Measurements from ENCODE around the gene SASH1. TPM values are rescaled to one million over a fixed set of nuclear protein-coding genes. Genes with fewer than 3 reads are reported as not detected.

SASH1 gene
- total RNA-seq, 1 experiment from 2014 or later: 11.7 TPM

GRCh38 chr6:148306286-148306685, 36.4 kb upstream of the SASH1 start:
- DNase-seq (ENCODE audit: low read depth, low spot score) (no peak), ATAC-seq (no peak)
- Histone ChIP-seq H3K79me2 (ENCODE audit: insufficient read depth, low read length) (no peaks in the 10 kb centered on the region), H3K36me3 (ENCODE audit: control insufficient read depth in 1 of 2, insufficient read depth in 2 of 2, low read length in 2 of 2) (no peaks in the 10 kb centered on the region), H3K4me2 (ENCODE audit: low read length) (no peak overlapping the region), H3K4me3 (replicated peaks in 1 of 2; ENCODE audit: low read depth in 1 of 2, low read length in 2 of 2) (no peak overlapping the region), H3K27me3 (ENCODE audit: insufficient read depth, low read length) (no peaks in the 10 kb centered on the region), H3K9me2 (ENCODE audit: insufficient read depth) (no peaks in the 10 kb centered on the region), H4K20me1 (ENCODE audit: insufficient read depth) (no peaks in the 10 kb centered on the region), H3K9me3 (ENCODE audit: control insufficient read depth in 1 of 2, insufficient read depth in 1 of 2, low read depth in 1 of 2, low read length in 2 of 2) (no peaks in the 10 kb centered on the region), H2AFZ (ENCODE audit: low read depth, low read length, poor library complexity, severe bottlenecking) (no peak overlapping the region), H3K9ac (ENCODE audit: low read length) (no peak overlapping the region), H3K4me1 (ENCODE audit: control insufficient read depth in 1 of 2, insufficient read depth in 2 of 2, low read length in 2 of 2) (peaks cover 0 to 7% of the 10 kb centered on the region in 2 experiments; a peak in 1 of 4 replicates), H3K27ac (ENCODE audit: low read depth, low read length) (no peak overlapping the region)
- TF ChIP-seq ZBTB33 (IDR thresholded peaks at IDR 0.05; ENCODE audit: extremely low read depth, insufficient replicate concordance, low read length): no peak
- no peak for TF ChIP-seq EZH2phosphoT487 (IDR thresholded peaks at IDR 0.05; ENCODE audit: borderline replicate concordance)
- TF ChIP-seq ELF1 (IDR thresholded peaks at IDR 0.05; ENCODE audit: borderline replicate concordance, low read depth): no peak
- TF ChIP-seq SIN3A (IDR thresholded peaks at IDR 0.05; ENCODE audit: low read depth): no peak
- TF ChIP-seq, protein P1, sequence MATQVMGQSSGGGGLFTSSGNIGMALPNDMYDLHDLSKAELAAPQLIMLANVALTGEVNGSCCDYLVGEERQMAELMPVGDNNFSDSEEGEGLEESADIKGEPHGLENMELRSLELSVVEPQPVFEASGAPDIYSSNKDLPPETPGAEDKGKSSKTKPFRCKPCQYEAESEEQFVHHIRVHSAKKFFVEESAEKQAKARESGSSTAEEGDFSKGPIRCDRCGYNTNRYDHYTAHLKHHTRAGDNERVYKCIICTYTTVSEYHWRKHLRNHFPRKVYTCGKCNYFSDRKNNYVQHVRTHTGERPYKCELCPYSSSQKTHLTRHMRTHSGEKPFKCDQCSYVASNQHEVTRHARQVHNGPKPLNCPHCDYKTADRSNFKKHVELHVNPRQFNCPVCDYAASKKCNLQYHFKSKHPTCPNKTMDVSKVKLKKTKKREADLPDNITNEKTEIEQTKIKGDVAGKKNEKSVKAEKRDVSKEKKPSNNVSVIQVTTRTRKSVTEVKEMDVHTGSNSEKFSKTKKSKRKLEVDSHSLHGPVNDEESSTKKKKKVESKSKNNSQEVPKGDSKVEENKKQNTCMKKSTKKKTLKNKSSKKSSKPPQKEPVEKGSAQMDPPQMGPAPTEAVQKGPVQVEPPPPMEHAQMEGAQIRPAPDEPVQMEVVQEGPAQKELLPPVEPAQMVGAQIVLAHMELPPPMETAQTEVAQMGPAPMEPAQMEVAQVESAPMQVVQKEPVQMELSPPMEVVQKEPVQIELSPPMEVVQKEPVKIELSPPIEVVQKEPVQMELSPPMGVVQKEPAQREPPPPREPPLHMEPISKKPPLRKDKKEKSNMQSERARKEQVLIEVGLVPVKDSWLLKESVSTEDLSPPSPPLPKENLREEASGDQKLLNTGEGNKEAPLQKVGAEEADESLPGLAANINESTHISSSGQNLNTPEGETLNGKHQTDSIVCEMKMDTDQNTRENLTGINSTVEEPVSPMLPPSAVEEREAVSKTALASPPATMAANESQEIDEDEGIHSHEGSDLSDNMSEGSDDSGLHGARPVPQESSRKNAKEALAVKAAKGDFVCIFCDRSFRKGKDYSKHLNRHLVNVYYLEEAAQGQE (IDR thresholded peaks at IDR 0.05; ENCODE audit: low read depth): no peak
- ChIA-PET POLR2A (no interaction called here), RAD21 (ENCODE audit: low non-redundant PET in 1 of 2, low total read pairs in 2 of 2, uncharacterized antibody in 2 of 2, unreplicated experiment in 2 of 2) (no interaction called here), CTCF (no interaction called here)
- intact Hi-C loops (cut with micrococcal nuclease): no loop called here
- BruUV-seq (replicated peaks): no TSS peak
